ENCODE data around the gene TMEM44. TPM values are rescaled to one million over a fixed set of nuclear protein-coding genes. Genes with fewer than 3 reads are reported as not detected.
A peak's percentile ranks its signal among the peaks of the same experiment; 100 is the strongest.
"Not testable (repeated sequence)": the region's sequence is repeated elsewhere in the genome, so short reads cannot be mapped to it uniquely, and the experiment has no call there.

Gene TMEM44
- total and polyA plus RNA-seq, 2 donors (not counting 1 experiment from before 2014, with no cell fraction given) = 11.0 to 14.9 TPM

GRCh38 chr3:194632226-194632808 lies 902 bp downstream of the TMEM44 start:
- Histone ChIP-seq H3K27me3 (ENCODE audit: control insufficient read depth, insufficient read depth, low read length) (no peaks in the 10 kb centered on the region), H4K20me1 (ENCODE audit: control insufficient read depth, extremely low read depth, insufficient read depth, low read length) (no peaks in the 10 kb centered on the region), H3K79me2 (ENCODE audit: control insufficient read depth, insufficient read depth, low read length) (peaks cover 9% of the 10 kb centered on the region), H3K9ac (ENCODE audit: insufficient read depth, low read length) (peak overlapping the region; percentile 71), H3K36me3 (ENCODE audit: control insufficient read depth, insufficient read depth, low read length) (peaks cover 6% of the 10 kb centered on the region), H3K4me3 (replicated peaks in 1 of 4; ENCODE audit: control extremely low read depth in 1 of 4, insufficient read depth in 1 of 4, low read depth in 3 of 4, low read length in 4 of 4) (peak overlapping the region; percentile 61 to 88 (median 78)), H3K27ac (ENCODE audit: insufficient read depth, low read length) (peak overlapping the region; percentile 61), H3K9me3 (ENCODE audit: control insufficient read depth, insufficient read depth, low read depth, low read length) (peaks cover 2% of the 10 kb centered on the region), H3K4me2 (ENCODE audit: extremely low read depth, insufficient read depth, low read length) (peak overlapping the region; percentile 44), H2AFZ (ENCODE audit: low read length) (peak overlapping the region; percentile 86), H3K4me1 (ENCODE audit: control insufficient read depth, extremely low read depth, insufficient read depth, low read length) (no peaks in the 10 kb centered on the region)
- TF ChIP-seq CTCF (conservative IDR thresholded peaks at IDR 0.05 in 1 of 2, IDR thresholded peaks at IDR 0.05 in 1 of 2; ENCODE audit: low read depth in 1 of 2, low read length in 2 of 2) = no peak
- no peak for TF ChIP-seq EZH2 (IDR thresholded peaks at IDR 0.05; ENCODE audit: low read length, missing control alignments)
- no peak for DNase-seq (ENCODE audit: low read depth in 2 of 2)

- Histone ChIP-seq H3K9ac (ENCODE audit: insufficient read depth, low read length) (no peak overlapping the region), H3K4me2 (ENCODE audit: extremely low read depth, insufficient read depth, low read length) (no peak overlapping the region), H3K4me3 (replicated peaks in 1 of 4; ENCODE audit: control extremely low read depth in 1 of 4, insufficient read depth in 1 of 4, low read depth in 3 of 4, low read length in 4 of 4) (no peak overlapping the region)
Observed at GRCh38 chr3:194631696-194632095, 1.5 kb downstream of the TMEM44 start.

GRCh38 chr3:194630681-194631080 lies 2.5 kb downstream of the TMEM44 start:
- not testable (repeated sequence) for H3K79me2 ChIP-seq (ENCODE audit: control insufficient read depth, insufficient read depth, low read length); DNase-seq (ENCODE audit: low read depth in 2 of 2); H3K4me1 ChIP-seq (ENCODE audit: control insufficient read depth, extremely low read depth, insufficient read depth, low read length); H3K36me3 ChIP-seq (ENCODE audit: control insufficient read depth, insufficient read depth, low read length); H4K20me1 ChIP-seq (ENCODE audit: control insufficient read depth, extremely low read depth, insufficient read depth, low read length); H3K27ac ChIP-seq (ENCODE audit: insufficient read depth, low read length); H3K27me3 ChIP-seq (ENCODE audit: control insufficient read depth, insufficient read depth, low read length); H3K9ac ChIP-seq (ENCODE audit: insufficient read depth, low read length); H3K4me2 ChIP-seq (ENCODE audit: extremely low read depth, insufficient read depth, low read length); H2AFZ ChIP-seq (ENCODE audit: low read length); H3K4me3 ChIP-seq (replicated peaks in 1 of 4; ENCODE audit: control extremely low read depth in 1 of 4, insufficient read depth in 1 of 4, low read depth in 3 of 4, low read length in 4 of 4); H3K9me3 ChIP-seq (ENCODE audit: control insufficient read depth, insufficient read depth, low read depth, low read length)

More at GRCh38 chr3:194631696-194632095, 1.5 kb downstream of the TMEM44 start:
- Histone ChIP-seq H3K9me3 (ENCODE audit: control insufficient read depth, insufficient read depth, low read depth, low read length) (peaks cover 2% of the 10 kb centered on the region), H3K36me3 (ENCODE audit: control insufficient read depth, insufficient read depth, low read length) (peaks cover 6% of the 10 kb centered on the region), H3K27me3 (ENCODE audit: control insufficient read depth, insufficient read depth, low read length) (no peaks in the 10 kb centered on the region), H4K20me1 (ENCODE audit: control insufficient read depth, extremely low read depth, insufficient read depth, low read length) (no peaks in the 10 kb centered on the region), H3K4me1 (ENCODE audit: control insufficient read depth, extremely low read depth, insufficient read depth, low read length) (no peaks in the 10 kb centered on the region), H3K79me2 (ENCODE audit: control insufficient read depth, insufficient read depth, low read length) (peaks cover 9% of the 10 kb centered on the region), H2AFZ (ENCODE audit: low read length) (no peak overlapping the region), H3K27ac (ENCODE audit: insufficient read depth, low read length) (no peak overlapping the region)
- TF ChIP-seq EZH2 (IDR thresholded peaks at IDR 0.05; ENCODE audit: low read length, missing control alignments) (no peak), CTCF (conservative IDR thresholded peaks at IDR 0.05 in 1 of 2, IDR thresholded peaks at IDR 0.05 in 1 of 2; ENCODE audit: low read depth in 1 of 2, low read length in 2 of 2) (no peak)
- no peak for DNase-seq (ENCODE audit: low read depth in 2 of 2)

Measured in fibroblast of lung (primary cell).